CD14-positive monocyte (primary cell): ENCODE data around the gene ADAMTS9. TPM values are rescaled to one million over a fixed set of nuclear protein-coding genes. Genes with fewer than 3 reads are reported as not detected.

Experiments used
- DNase-seq, 3 donors: peaks; one replicate each; pipeline ENCODE4 v3.0.0-alpha.2; 2011 to 2022
- H2AFZ ChIP-seq: 2 replicates; pipeline ENCODE4 v1.6.0; 2012; ENCODE audit warnings: mild to moderate bottlenecking, low read depth, low read length, inconsistent platforms; ENCODE audit not compliant: insufficient read depth, poor library complexity, severe bottlenecking
- H3K27ac ChIP-seq, 2 donors: 1 replicate in 1 of 2; 2 replicates in 1 of 2; pipeline ENCODE4 v1.5.1; 2012 to 2013; ENCODE audit warnings: low read length in 2 of 2, control low read depth in 1 of 2, inconsistent platforms in 1 of 2, low read depth in 1 of 2, mild to moderate bottlenecking in 1 of 2
- H3K27me3 ChIP-seq, 2 donors: one replicate each; pipeline versions ENCODE4 v1.6.0 to v1.6.1; 2011 to 2013; ENCODE audit warnings: low read length in 2 of 2; ENCODE audit not compliant: control insufficient read depth in 2 of 2, insufficient read depth in 2 of 2
- H3K36me3 ChIP-seq, 2 donors: replicated peaks in 1 of 2; 1 replicate in 1 of 2; 2 replicates in 1 of 2; pipeline versions ENCODE4 v1.5.1 to v1.6.1; 2012 to 2013; ENCODE audit warnings: low read length in 2 of 2, control low read depth in 1 of 2, inconsistent platforms in 1 of 2, mild to moderate bottlenecking in 1 of 2; ENCODE audit not compliant: insufficient read depth in 2 of 2, control insufficient read depth in 1 of 2
- H3K4me1 ChIP-seq, 2 donors: 1 replicate in 1 of 2; 2 replicates in 1 of 2; pipeline versions ENCODE4 v1.5.1 to v1.6.1; 2012 to 2013; ENCODE audit warnings: low read length in 2 of 2, control low read depth in 1 of 2, inconsistent platforms in 1 of 2, mild to moderate bottlenecking in 1 of 2, moderate library complexity in 1 of 2; ENCODE audit not compliant: insufficient read depth in 2 of 2, control insufficient read depth in 1 of 2
- H3K4me2 ChIP-seq: replicated peaks from 2 replicates; pipeline ENCODE3; 2012; ENCODE audit warnings: low read length, moderate library complexity, mild to moderate bottlenecking; ENCODE audit not compliant: poor library complexity, severe bottlenecking; ENCODE audit errors: extremely low read depth
- H3K4me3 ChIP-seq, 3 experiments: fragments of 200-600 bp in 1 of 3; sonication (generic) in 1 of 3; replicated peaks in 1 of 3; 1 replicate in 2 of 3; 2 replicates in 1 of 3; pipeline ENCODE4 v1.5.1; 2011 to 2013; ENCODE audit warnings: low read length in 3 of 3, mild to moderate bottlenecking in 3 of 3, control low read depth in 2 of 3, low read depth in 2 of 3, inconsistent platforms in 1 of 3, moderate library complexity in 1 of 3
- H3K79me2 ChIP-seq: 2 replicates; pipeline ENCODE4 v1.6.0; 2012; ENCODE audit warnings: mild to moderate bottlenecking, control low read depth, inconsistent platforms, low read length, moderate library complexity; ENCODE audit not compliant: insufficient read depth
- H3K9ac ChIP-seq: 2 replicates; pipeline ENCODE4 v1.6.0; 2017; ENCODE audit warnings: low read length, mild to moderate bottlenecking; ENCODE audit not compliant: insufficient read depth, poor library complexity, severe bottlenecking
- H3K9me3 ChIP-seq, 2 donors: replicated peaks in 1 of 2; 1 replicate in 1 of 2; 2 replicates in 1 of 2; pipeline versions ENCODE4 v1.5.1 to v1.6.1; 2012 to 2013; ENCODE audit warnings: low read length in 2 of 2, control low read depth in 1 of 2; ENCODE audit not compliant: control insufficient read depth in 1 of 2, insufficient read depth in 1 of 2
- H4K20me1 ChIP-seq: 2 replicates; pipeline ENCODE4 v1.6.0; 2012; ENCODE audit warnings: mild to moderate bottlenecking, low read length, control low read depth, moderate library complexity; ENCODE audit not compliant: insufficient read depth
- H3K27ac Mint-ChIP-seq, 7 donors: one replicate each; pipeline ENCODE4 v1.8.0; 2020; ENCODE audit warnings: mild to moderate bottlenecking in 7 of 7, mixed read lengths in 7 of 7, moderate library complexity in 6 of 7, inconsistent platforms in 2 of 7
- H3K27me3 Mint-ChIP-seq, 3 donors: one replicate each; pipeline ENCODE4 v1.8.0; 2021 to 2022; ENCODE audit warnings: low read depth in 3 of 3, mild to moderate bottlenecking in 3 of 3, mixed read lengths in 3 of 3, moderate library complexity in 3 of 3, inconsistent platforms in 1 of 3
- H3K36me3 Mint-ChIP-seq, 2 donors: one replicate each; pipeline ENCODE4 v1.8.0; 2020; ENCODE audit warnings: mixed read lengths in 2 of 2, inconsistent platforms in 1 of 2, mild to moderate bottlenecking in 1 of 2
- H3K4me1 Mint-ChIP-seq: one replicate; pipeline ENCODE4 v1.8.0; 2020; ENCODE audit warnings: mild to moderate bottlenecking, mixed read lengths
- H3K4me3 Mint-ChIP-seq, 2 donors: one replicate each; pipeline ENCODE4 v1.8.0; 2020; ENCODE audit warnings: mild to moderate bottlenecking in 2 of 2, mixed read lengths in 2 of 2, moderate library complexity in 1 of 2
- H3K9me3 Mint-ChIP-seq, 7 donors: one replicate each; pipeline ENCODE4 v1.8.0; 2020 to 2022; ENCODE audit warnings: mixed read lengths in 7 of 7, mild to moderate bottlenecking in 6 of 7, moderate library complexity in 6 of 7, inconsistent platforms in 2 of 7
- CTCF ChIP-seq: fragments of 200-600 bp; IDR thresholded peaks from one replicate; pipeline ENCODE4 v1.8.0; 2022; ENCODE audit warnings: antibody characterized with exemption, mild to moderate bottlenecking
- WGBS: methylation state at CpG from one replicate; pipeline ENCODE4 v1.1.5; 2013; ENCODE audit warnings: missing lambda C conversion rate; ENCODE audit not compliant: insufficient coverage; 5-methylcytosine and 5-hydroxymethylcytosine counted together
- intact Hi-C, 2 donors: fragments of 100-400 bp; cut with micrococcal nuclease; formaldehyde crosslinking; loops; one replicate each; pipeline versions ENCODE4 v1.15.0 to v1.15.1; 2023
- polyA plus RNA-seq, 3 donors: library from polyadenylated mRNA; depleted of rRNA in 1 of 3; unstranded in 2 of 3; stranded (reverse) in 1 of 3; fragments of 300-500 nt in 2 of 3; fragments of >200 nt in 1 of 3; fragmentation: Illumina TruSeq in 2 of 3; gene quantifications; 1 replicate in 2 of 3; 2 replicates in 1 of 3; pipeline ENCODE4 v1.2.3, GENCODE V29; 2012 to 2021

ADAMTS9 gene
- polyA plus RNA-seq, 3 donors: not detected

- H3K27me3 Mint-ChIP-seq: no peaks in the 10 kb centered on the region
- no peak overlapping the region for H3K4me3 Mint-ChIP-seq
- no peak overlapping the region for H3K4me2 ChIP-seq
- TF ChIP-seq CTCF: no peak
- no peak overlapping the region for H3K27ac ChIP-seq
- no peak overlapping the region for H2AFZ ChIP-seq
- peaks cover 0 to 11% (median 3%) of the 10 kb centered on the region in 7 donors for H3K9me3 Mint-ChIP-seq
- H3K36me3 Mint-ChIP-seq: no peaks in the 10 kb centered on the region
- H3K4me1 ChIP-seq: no peaks in the 10 kb centered on the region
- H3K9me3 ChIP-seq: peaks cover 0 to 3% of the 10 kb centered on the region in 2 donors
- no peak for DNase-seq
- no peaks in the 10 kb centered on the region for H3K4me1 Mint-ChIP-seq
- 79% methylated on average over 5 of the region's 9 CpGs for WGBS
- no peaks in the 10 kb centered on the region for H4K20me1 ChIP-seq
- H3K9ac ChIP-seq: no peak overlapping the region
- H3K27me3 ChIP-seq: no peaks in the 10 kb centered on the region
- intact Hi-C loops: no loop called here
- no peak overlapping the region for H3K4me3 ChIP-seq
- H3K27ac Mint-ChIP-seq: no peak overlapping the region
- no peaks in the 10 kb centered on the region for H3K79me2 ChIP-seq
- H3K36me3 ChIP-seq: no peaks in the 10 kb centered on the region
These were observed 86.0 kb downstream of the ADAMTS9 start for GRCh38 chr3:64601824-64602223.

- Mint-ChIP-seq H3K4me1 (no peaks in the 10 kb centered on the region), H3K27ac (no peak overlapping the region), H3K36me3 (no peaks in the 10 kb centered on the region), H3K4me3 (no peak overlapping the region), H3K27me3 (no peaks in the 10 kb centered on the region), H3K9me3 (peaks cover 0 to 11% (median 1%) of the 10 kb centered on the region in 7 donors)
- H3K4me3 ChIP-seq: no peak overlapping the region
- H3K4me1 ChIP-seq: no peaks in the 10 kb centered on the region
- H3K4me2 ChIP-seq: no peak overlapping the region
- H3K27me3 ChIP-seq: no peaks in the 10 kb centered on the region
- 87% methylated on average over 3 of the region's 9 CpGs for WGBS
- H4K20me1 ChIP-seq: no peaks in the 10 kb centered on the region
- no peak overlapping the region for H3K9ac ChIP-seq
- intact Hi-C loops: no loop called here
- no peak overlapping the region for H3K27ac ChIP-seq
- DNase-seq: no peak
- no peaks in the 10 kb centered on the region for H3K79me2 ChIP-seq
- TF ChIP-seq CTCF: no peak
- no peaks in the 10 kb centered on the region for H3K36me3 ChIP-seq
- H3K9me3 ChIP-seq: peaks cover 0 to 3% of the 10 kb centered on the region in 2 donors
- H2AFZ ChIP-seq: no peak overlapping the region
These were observed 87.4 kb downstream of the ADAMTS9 start for GRCh38 chr3:64600246-64600950.
